Measurements from ENCODE around the gene RXRA.

DNA sequence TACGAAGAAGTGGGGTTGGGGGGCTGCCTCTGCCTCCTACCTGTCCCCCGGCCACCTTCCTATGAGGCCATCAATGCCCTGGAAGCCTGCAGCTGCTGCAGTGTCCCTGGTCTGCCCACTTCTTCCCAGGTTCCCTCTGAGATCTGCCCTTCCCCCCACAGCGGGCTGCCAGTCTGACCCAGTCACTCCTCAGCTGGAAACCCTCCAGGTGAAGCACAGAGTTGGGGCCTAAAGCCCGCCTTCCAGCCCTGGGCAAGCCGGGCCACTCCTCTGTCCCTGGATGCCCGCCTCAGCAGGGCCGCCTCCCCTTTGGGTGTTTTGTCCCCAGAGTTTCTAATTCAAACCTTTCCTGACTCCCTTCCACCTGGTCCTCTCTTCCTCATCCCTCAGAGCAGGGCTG, 137.0 kb downstream of the RXRA start:
- TF ChIP-seq FOXK2 (IDR thresholded peaks at IDR 0.05) (no peak), CTBP1 (IDR thresholded peaks at IDR 0.05; ENCODE audit: borderline replicate concordance) (no peak), FOXM1 (IDR thresholded peaks at IDR 0.05; ENCODE audit: borderline replicate concordance) (no peak), SP1 (IDR thresholded peaks at IDR 0.05) (no peak), FOXA1 (IDR thresholded peaks at IDR 0.05) (no peak), ZNF384 (IDR thresholded peaks at IDR 0.05) (no peak), BHLHE40 (IDR thresholded peaks at IDR 0.05; ENCODE audit: borderline replicate concordance) (no peak), TARDBP (IDR thresholded peaks at IDR 0.05) (no peak), LEF1 (IDR thresholded peaks at IDR 0.05; ENCODE audit: borderline replicate concordance) (no peak), SUZ12 (IDR thresholded peaks at IDR 0.05) (no peak), ELF4 (IDR thresholded peaks at IDR 0.05) (no peak)
- TF ChIP-seq, protein P1, sequence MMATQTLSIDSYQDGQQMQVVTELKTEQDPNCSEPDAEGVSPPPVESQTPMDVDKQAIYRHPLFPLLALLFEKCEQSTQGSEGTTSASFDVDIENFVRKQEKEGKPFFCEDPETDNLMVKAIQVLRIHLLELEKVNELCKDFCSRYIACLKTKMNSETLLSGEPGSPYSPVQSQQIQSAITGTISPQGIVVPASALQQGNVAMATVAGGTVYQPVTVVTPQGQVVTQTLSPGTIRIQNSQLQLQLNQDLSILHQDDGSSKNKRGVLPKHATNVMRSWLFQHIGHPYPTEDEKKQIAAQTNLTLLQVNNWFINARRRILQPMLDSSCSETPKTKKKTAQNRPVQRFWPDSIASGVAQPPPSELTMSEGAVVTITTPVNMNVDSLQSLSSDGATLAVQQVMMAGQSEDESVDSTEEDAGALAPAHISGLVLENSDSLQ (IDR thresholded peaks at IDR 0.05): no peak
